ENCODE results near the gene CEP44. TPM values are rescaled to one million over a fixed set of nuclear protein-coding genes. Genes with fewer than 3 reads are reported as not detected.
"Not testable (repeated sequence)": the region's sequence is repeated elsewhere in the genome, so short reads cannot be mapped to it uniquely, and the experiment has no call there.

CEP44 gene
- total and polyA plus RNA-seq, 12 donors: 5.8 to 22.5 (median 15.8) TPM

DNA sequence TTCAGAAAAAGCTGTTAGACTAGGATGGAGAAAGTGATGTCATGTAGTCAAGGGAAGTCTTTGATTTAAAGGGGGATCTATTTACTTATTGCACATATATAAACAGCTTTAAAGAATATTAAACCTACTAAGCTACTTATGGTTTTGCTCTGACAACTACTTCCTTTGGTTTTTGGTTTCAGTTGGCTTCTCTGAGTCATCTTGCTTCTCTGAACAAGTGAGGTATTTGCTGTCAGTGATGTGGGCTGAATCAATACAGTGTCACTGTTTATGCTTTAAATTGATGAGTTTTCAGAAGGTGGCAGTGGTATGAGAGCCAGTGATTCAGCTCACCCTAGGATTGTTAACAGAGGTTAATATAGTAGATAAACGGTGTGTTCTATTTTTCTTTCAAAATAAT is 75.1 kb downstream of the CEP44 start:
- intact Hi-C loops (cut with DNase I): no loop called here
- H3K27ac ChIP-seq: no peak overlapping the region
- H3K27me3 ChIP-seq: peaks cover 13% of the 10 kb centered on the region
- H3K4me3 ChIP-seq: no peak overlapping the region
- no peak for DNase-seq
- no peaks in the 10 kb centered on the region for H3K9me3 ChIP-seq (replicated peaks in 1 of 3)
- H3K36me3 ChIP-seq (replicated peaks in 1 of 2): no peaks in the 10 kb centered on the region
- no peaks in the 10 kb centered on the region for H3K4me1 ChIP-seq (replicated peaks in 1 of 2)
- WGBS, 4 donors: 69 to 80% (median 78%) methylated on average over 1 of the region's 1 CpG
- no peak for TF ChIP-seq POLR2A (IDR thresholded peaks at IDR 0.05)
- TF ChIP-seq, protein P1, sequence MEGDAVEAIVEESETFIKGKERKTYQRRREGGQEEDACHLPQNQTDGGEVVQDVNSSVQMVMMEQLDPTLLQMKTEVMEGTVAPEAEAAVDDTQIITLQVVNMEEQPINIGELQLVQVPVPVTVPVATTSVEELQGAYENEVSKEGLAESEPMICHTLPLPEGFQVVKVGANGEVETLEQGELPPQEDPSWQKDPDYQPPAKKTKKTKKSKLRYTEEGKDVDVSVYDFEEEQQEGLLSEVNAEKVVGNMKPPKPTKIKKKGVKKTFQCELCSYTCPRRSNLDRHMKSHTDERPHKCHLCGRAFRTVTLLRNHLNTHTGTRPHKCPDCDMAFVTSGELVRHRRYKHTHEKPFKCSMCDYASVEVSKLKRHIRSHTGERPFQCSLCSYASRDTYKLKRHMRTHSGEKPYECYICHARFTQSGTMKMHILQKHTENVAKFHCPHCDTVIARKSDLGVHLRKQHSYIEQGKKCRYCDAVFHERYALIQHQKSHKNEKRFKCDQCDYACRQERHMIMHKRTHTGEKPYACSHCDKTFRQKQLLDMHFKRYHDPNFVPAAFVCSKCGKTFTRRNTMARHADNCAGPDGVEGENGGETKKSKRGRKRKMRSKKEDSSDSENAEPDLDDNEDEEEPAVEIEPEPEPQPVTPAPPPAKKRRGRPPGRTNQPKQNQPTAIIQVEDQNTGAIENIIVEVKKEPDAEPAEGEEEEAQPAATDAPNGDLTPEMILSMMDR (IDR thresholded peaks at IDR 0.05): no peak

DNA sequence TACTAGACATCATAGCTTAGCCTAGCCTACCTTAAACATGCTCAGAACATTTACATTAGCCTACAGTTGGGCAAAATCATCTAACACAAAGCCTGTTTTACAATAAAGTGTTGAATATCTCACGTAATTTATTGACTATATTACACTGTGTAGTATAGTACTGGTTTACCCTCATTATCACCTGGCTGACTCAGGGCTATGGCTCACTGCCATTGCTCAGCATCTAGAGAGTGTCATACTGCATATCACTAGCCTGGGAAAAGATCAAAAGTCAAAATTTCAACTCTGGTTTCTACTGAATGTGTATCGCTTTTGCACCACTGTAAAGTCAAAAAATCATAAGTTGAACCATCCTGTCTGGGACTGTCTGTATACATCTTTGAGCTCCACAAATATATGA is 78.6 kb downstream of the CEP44 start:
- intact Hi-C loops (cut with DNase I): no loop called here
- peaks cover 13% of the 10 kb centered on the region for H3K27me3 ChIP-seq
- DNase-seq: no peak
- WGBS, 4 donors: 67 to 79% (median 76%) methylated on average over 2 of the region's 2 CpGs
- H3K9me3 ChIP-seq (replicated peaks in 1 of 3): no peaks in the 10 kb centered on the region
- H3K4me3 ChIP-seq: no peak overlapping the region
- TF ChIP-seq POLR2A (IDR thresholded peaks at IDR 0.05): no peak
- TF ChIP-seq, protein P1 (IDR thresholded peaks at IDR 0.05): no peak
- no peak overlapping the region for H3K27ac ChIP-seq
- H3K4me1 ChIP-seq (replicated peaks in 1 of 2): no peaks in the 10 kb centered on the region
- H3K36me3 ChIP-seq (replicated peaks in 1 of 2): no peaks in the 10 kb centered on the region

DNA sequence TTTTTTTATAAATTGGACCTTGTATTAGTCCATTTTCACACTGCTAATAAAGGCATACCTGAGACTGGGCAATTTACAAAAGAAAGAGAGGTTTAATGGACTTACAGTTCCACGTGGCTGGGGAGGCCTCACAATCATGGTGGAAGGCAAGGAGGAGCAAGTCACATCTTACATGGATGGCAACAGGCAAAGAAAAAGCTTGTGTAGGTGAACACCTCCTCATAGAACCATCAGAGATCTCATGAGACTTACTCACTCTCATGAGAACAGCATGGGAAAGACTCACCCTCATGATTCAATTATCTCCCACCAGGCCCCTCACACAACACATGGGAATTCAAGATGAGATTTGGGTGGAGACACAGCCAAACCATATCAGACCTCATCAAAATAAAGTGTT is 80.1 kb downstream of the CEP44 start:
- H3K9me3 ChIP-seq (replicated peaks in 1 of 3); H3K4me1 ChIP-seq (replicated peaks in 1 of 2); H3K36me3 ChIP-seq (replicated peaks in 1 of 2); H3K4me3 ChIP-seq; intact Hi-C loops (cut with DNase I); H3K27ac ChIP-seq; DNase-seq; H3K27me3 ChIP-seq: not testable (repeated sequence)
- WGBS, 4 donors: 45 to 82% (median 67%) methylated on average over 1 of the region's 1 CpG

DNA sequence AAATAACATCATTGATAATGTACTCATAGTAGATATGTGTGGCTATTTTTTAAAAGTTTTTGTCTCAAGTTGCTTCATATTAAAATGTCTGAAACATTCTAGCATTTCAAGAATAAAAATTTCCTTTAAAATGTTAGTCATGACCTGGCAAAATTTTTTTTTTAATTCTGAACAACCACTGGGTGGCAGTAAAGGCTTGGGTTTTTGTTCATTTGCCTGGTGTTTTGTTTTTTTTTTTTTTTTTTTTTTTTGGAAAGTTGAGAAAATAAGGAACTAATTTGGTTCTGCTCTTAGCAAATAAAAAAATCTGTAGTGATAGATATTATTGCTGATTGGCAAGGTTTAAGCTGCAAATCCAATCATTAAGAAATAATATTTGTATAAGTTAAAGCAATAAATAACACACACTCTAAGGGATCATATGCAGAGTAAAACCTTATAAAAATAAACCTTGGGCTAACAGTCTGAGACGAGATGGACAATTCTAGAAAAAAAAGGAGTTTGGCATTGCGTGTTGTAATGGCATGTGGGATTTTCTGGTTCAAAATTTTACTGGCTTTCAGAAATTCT is 81.4 kb downstream of the CEP44 start:
- WGBS, 4 donors: 13 to 20% (median 17%) methylated on average over 2 of the region's 2 CpGs
- Histone ChIP-seq H3K27ac (no peak overlapping the region), H3K36me3 (replicated peaks in 1 of 2) (no peaks in the 10 kb centered on the region), H3K27me3 (no peaks in the 10 kb centered on the region), H3K4me1 (replicated peaks in 1 of 2) (no peaks in the 10 kb centered on the region), H3K4me3 (no peak overlapping the region), H3K9me3 (replicated peaks in 1 of 3) (no peaks in the 10 kb centered on the region)
- intact Hi-C loops (cut with DNase I): loop anchor here in 1 of 2 donors (5.0 kb wide), 2 partner anchors 267 to 347 kb away; no protein-coding TSS in a partner anchor
- no peak for TF ChIP-seq POLR2A (IDR thresholded peaks at IDR 0.05)
- TF ChIP-seq, protein P1 (IDR thresholded peaks at IDR 0.05): peak; percentile 30 to 70 (median 54)
- DNase-seq: peak in 4 of 7 donors; percentile 22 to 37 (median 26)

DNA sequence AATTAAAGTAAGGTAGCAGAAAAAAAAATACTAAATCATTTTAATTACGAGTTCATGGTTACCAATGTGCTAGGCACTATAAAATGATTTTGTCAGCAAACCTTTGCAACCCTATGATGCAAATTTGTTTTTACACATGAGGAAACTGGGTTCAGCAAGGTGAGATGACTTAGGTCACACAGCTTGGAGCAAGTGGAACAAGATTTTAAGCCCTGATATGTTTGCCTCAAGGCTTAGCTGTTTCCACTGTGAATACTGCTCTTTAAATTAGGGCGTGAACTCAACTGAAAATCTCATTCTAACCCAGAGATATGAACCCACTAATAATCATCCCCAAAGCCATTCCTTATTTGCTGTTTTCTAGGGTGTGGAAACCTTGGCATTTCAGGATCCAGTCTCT is 86.3 kb downstream of the CEP44 start:
- Histone ChIP-seq H3K9me3 (replicated peaks in 1 of 3) (no peaks in the 10 kb centered on the region), H3K4me1 (replicated peaks in 1 of 2) (no peaks in the 10 kb centered on the region), H3K36me3 (replicated peaks in 1 of 2) (no peaks in the 10 kb centered on the region), H3K27ac (no peak overlapping the region), H3K4me3 (no peak overlapping the region), H3K27me3 (no peaks in the 10 kb centered on the region)
- no peak for DNase-seq
- WGBS, 4 donors: 67 to 87% (median 78%) methylated on average over 2 of the region's 2 CpGs
- TF ChIP-seq, protein P1 (IDR thresholded peaks at IDR 0.05): no peak
- no peak for TF ChIP-seq POLR2A (IDR thresholded peaks at IDR 0.05)
- intact Hi-C loops (cut with DNase I): loop anchor here (5.0 to 10.0 kb wide), 3 partner anchors 255 to 342 kb away; no protein-coding TSS in a partner anchor

Data from adrenal gland (tissue), 12 donors.